HG03565 (cell line): ENCODE results near the gene ASCC1.

ENCODE experiments used
- ATAC-seq: cut with Tn5 transposase; IDR thresholded peaks from one replicate; pipeline ENCODE4 v1.9.1; 2021; ENCODE audit warnings: mild to moderate bottlenecking, moderate library complexity; ENCODE audit not compliant: unreplicated experiment

Gene ASCC1

DNA sequence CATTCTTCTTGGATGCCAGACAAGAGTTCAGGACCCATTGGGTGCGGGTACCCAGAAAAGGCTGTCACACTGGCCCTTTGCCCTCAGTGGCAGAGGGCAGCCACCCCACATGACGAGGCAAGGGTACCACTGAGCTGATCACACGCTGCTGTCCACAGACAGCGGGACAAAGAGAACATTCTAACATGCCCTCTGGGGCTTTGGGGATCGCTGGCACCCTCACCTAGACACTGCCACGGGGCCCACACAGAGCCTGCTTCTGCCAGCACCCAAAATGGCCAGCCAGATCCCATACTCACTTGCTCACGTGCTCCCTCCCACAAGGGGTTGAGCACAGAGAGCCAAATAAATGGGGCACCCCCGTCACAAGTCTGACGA is 111.0 kb downstream of the ASCC1 start:
- ATAC-seq, result no peak

DNA sequence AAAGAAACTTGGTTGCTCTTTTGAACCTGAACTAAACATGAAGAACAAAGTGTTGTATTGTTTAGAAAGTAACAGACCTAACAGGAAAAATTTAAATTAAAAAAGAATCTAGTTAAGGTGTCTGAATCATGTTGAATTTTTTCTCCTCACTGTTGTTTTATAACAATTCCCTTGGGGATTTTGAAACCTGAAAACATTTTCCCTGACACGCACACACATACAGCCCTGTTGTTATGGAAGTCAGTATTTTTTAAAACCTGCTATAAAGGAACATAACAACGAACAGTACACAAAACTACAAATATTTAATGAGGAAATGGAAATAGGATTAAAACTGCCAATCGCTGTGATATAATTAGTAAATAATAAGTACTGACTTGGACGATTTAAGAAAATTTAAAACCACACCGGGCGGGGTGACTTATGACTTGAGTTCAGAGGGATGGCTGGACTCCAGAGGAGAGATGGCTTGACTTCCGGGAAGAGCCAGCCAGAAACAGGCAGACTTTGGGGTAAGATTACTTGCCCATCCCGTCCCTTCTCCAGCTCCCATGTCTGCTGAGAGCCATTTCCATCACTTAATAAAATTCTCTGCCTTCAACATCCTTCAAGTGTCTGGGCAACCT is 111.5 kb downstream of the ASCC1 start:
- no peak for ATAC-seq

DNA sequence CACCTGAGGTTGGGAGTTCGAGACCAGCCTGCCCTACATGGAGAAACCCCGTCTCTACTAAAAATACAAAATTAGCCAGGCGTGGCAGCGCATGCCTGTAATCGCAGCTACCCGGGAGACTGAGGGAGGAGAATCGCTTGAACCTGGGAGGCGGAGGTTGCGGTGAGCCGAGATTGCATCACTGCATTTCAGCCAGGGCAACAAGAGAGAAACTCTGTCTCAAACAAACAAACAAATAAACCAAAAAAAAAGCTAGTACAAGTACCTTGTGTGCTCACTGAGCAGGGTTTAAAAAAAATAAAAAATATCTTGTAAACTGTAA is 116.5 kb downstream of the ASCC1 start:
- ATAC-seq, result no peak

DNA sequence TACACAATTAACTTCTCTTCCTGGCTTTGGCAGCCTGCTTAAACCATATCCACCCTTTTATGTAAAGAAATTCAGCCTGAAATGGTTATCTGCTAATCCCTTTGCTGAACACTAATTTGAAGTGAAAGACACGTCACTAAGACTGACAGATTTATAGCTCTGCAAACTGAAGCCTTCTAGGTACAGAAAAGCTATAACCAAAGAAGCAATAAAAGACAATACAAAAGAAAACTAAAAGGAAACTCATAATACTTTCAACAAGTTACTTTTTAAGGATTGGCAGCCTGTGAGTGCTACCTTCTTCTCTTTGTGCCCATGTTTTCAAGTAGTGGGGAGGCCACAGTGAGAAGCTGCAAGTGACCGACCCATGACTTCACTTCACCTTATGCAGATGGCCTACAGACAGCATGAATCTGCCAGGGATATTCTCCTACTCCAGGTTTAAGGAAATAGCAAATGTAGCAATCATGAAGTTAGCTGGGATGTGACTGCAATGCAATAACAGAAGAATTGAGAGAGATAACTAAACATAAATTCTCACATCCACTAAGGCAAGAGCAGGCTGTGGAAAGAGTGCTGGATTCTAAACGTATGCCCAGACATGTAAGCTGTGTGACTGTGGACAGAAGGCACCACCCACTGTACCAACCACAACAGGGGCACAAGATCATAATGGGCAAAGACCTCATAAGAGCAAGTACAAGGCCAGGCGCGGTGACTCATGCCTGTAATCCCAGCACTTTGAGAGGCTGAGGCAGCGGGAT is 117.1 kb downstream of the ASCC1 start:
- ATAC-seq, result no peak

DNA sequence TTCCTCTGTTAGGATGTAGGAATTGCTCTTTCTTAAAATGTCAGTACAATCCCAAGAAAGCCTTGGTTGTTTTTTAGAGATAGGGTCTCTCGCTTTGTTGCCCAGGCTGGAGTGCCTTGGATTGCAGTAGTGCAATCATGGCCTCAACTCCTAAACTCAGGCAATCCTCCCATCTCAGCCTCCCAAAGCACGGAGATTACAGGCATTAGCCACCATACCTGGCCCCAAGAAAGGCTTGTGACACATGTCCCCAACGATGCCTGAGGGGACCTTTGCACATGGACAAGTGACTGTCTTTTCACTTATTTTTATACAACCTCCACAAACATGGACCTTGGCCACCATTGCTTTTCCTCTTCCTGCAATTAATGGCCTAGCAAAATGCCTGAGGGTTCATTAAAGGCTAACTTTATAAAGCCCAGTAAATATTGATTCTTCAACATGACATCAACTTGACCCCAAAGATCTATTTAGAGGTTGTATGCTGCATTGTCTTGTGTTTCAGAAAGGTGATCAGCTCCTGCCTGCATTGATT is 117.7 kb downstream of the ASCC1 start:
- no peak for ATAC-seq

DNA sequence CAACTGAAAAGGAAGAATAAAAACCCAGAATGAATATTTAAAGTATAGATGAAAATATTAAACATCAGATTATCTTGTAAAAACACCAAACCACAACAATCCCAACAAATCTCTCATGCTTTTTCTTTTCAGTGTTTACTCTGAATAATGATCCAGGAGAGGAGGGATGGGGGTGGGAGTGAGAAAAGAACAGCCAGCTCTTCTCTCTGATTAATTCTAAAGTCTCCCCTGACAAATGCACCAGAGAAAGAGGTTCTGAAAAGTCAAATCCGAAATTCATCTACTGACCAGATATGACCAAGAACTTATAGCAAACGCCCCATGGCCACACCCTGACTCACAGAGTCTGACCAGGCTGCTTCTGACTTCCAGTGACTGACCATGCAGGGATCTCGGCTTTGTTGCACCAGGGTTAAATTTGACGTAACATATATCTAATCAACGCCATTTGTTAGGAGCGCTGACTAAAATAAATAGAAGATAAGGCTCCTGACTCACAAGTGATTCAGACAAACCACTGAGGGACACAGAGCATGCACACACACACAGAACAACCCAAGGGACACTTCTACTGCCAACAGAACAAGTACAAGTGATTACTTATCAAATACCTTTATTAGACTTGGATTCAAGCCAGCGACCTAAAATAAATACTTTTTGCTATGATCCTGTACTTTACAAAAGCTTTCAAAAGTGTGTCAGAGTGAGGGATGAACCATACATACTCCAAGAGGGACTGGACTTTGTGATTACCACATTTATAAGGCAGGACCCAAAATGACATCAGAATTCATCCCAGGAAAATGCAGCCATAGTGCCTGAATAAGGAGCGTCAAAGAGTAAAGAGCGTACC is 118.4 kb downstream of the ASCC1 start:
- no peak for ATAC-seq

DNA sequence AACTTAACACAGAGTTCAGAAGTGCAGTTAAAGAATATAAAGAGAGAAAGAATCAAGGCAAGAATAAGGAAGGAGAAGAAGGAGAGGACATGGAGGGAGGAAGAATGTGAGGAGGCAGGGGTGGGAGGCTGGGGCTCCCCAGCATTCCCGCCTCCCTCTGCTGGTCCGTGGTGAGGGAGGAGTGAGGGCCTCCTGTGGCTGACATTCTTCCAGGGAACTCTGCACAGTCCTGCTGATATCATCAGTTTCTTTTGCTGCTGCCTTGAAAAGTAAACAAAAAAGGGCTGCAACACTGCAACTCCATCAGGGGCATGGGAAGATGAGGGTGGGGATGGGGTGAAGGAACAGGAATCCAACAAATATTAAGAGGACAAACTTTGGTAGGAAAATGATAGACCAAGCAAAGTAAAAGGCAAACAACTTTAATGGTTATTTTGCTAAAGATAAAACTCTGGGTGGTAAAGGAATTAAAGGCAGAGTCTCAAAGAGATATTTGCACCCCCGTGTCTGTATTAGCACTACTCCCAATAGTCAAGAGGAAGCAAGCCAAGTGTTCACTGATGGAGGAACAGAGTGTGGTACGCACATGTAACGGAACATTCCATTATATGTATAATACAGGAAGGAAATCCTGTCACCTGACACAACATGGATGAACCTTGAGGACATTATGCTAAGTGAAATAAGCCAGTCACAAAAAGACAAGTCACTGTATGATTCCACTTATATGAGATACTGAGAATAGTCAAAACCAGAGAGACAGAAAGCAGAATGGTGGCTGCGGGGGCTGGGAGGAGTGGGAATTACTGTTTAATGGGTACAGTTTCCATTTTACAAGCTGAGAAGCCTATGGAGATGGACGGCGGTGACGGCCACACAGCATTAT is 119.7 kb downstream of the ASCC1 start:
- ATAC-seq, result no peak

DNA sequence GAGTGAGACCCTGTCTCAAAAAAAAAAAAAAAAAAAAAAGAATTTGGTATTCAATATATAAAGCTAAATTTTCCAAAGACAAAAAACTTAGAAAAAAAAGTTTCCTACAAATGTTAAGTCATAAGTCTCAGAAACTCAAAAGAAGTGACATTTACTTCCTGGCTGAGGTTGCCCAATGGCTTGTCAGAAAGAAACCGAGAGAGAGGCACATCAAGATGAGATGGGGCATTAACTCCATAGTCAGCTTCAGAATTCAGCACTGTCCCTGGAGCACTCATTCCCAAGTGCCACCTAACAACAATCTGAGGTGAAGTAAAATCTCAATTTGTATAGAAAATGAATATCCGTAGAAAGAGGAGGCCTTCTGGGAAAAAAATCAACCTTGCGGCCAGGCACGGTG is 120.9 kb downstream of the ASCC1 start:
- ATAC-seq, result no peak

DNA sequence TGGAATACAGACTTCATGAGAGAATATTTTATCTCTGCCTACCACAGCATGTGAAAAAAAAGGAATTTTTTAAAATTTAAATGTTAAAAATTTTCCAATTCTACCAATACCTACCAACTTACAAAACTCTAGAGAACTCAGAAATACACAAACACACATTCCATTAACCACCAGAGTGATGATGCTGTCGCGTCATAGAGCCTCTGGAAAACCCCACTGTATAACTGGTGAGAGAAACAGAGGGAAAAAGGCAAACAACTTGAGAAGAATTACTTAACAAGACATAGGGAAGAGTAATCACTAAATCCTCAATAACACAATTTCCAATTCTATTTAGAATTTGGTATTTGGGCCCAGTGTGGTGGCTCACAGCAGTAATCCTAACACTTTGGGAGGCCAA is 121.5 kb downstream of the ASCC1 start:
- no peak for ATAC-seq

DNA sequence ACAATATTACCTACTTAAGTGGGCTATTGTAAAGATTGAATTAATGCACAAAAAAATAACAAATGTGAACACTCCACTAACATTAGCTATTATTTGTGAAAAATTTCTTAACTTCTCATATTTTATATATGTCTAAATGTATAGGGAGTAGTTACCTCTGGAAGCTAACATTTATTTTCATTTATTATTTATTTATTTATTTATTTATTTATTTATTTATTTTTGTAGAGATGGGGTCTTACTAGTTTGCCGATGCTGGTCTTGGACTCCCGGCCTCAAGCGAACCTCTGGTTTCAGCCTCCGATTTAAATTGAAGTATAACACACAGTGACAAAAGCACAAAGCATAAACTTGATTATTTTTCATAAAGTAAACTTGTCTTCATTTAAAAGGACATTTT is 122.6 kb downstream of the ASCC1 start:
- no peak for ATAC-seq

DNA sequence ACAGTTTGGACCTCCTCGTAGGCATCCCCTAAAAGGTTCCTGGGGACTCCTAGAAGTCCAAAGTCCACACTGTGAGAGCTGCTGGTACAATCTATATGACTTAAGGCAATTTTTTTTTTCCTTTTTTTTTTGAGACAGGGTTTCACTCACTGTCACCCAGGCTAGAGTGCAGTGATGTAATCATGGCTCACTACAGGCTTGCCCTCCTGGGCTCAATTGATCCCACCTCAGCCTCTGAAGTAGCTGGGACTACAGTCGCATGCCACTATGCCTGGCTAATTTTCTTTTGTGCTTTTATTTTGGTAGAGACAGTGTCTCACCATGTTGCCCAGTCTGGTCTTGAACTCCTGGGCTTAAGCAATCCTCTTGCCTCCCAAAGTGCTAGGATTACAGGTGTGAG is 123.1 kb downstream of the ASCC1 start:
- ATAC-seq, result no peak

DNA sequence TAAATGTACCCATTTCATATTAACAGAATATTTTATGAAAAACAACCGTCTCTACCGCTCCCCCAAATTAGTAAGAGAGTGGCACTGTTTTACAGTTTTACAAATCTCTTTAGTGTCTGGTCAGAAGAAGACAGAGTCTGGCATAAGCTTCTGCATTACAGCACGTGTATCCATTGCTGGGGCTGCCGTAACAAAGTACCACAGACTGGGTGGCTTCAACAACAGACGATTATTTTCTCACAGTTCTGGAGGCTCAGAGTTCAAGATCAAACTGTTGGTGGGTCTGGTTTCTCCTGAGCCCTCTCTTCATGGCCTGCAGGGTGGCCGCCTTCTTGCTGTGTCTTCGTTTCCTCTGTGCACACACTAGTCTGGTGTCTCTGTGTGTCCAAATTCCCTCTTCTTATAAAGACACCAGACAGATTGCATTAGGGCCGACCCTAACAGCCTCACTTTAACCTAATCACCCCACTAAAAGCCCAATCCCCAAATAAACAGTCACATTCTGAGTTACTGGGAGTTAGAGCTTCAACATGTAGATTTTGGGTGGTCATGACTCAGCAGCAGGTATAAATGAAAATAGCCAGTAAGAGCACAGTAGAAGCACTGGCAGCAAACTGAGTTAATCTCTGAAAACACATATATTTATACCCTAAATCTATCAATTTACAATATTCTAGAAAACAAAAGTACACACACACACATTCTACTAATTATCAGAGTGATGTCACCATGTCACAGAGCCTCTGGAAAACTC is 123.7 kb downstream of the ASCC1 start:
- no peak for ATAC-seq

DNA sequence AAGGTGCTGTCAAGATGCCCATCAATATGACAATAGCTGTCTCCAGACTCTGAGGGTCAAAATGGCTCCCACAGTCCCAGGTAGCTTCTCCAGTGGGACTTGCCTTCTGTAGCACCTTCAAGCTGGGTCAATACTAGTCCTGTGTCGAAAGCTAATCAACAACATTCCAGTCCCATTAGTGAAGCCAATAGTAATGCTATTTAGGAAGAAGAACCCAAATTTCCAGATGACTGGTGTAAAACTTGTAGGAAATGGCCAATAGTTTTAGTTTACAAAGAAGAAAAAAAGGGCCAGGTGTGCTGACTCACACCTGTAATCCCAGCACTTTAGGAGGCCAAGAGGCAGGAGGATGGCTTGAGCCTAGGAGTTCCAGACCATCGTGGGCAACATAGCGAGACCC is 125.8 kb downstream of the ASCC1 start:
- no peak for ATAC-seq

DNA sequence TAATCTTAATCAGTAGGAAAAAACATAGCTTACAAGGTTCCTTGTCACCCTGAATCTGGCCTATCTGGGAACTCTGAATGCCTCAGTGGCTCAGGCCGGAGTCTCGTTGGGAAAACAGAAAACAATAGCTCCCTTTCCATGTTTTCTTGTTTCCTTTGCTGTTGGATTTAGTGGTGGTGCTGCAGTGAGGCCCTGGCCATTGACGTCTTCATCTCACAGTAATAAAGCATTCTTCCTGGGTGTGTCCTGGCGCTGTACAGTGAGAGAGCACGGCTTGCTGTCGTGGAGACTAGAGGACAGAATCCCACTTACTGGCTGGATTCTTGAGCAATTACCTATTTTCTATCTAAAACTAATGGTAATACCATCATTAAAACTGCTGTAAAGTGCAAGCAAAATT is 126.5 kb downstream of the ASCC1 start:
- no peak for ATAC-seq

DNA sequence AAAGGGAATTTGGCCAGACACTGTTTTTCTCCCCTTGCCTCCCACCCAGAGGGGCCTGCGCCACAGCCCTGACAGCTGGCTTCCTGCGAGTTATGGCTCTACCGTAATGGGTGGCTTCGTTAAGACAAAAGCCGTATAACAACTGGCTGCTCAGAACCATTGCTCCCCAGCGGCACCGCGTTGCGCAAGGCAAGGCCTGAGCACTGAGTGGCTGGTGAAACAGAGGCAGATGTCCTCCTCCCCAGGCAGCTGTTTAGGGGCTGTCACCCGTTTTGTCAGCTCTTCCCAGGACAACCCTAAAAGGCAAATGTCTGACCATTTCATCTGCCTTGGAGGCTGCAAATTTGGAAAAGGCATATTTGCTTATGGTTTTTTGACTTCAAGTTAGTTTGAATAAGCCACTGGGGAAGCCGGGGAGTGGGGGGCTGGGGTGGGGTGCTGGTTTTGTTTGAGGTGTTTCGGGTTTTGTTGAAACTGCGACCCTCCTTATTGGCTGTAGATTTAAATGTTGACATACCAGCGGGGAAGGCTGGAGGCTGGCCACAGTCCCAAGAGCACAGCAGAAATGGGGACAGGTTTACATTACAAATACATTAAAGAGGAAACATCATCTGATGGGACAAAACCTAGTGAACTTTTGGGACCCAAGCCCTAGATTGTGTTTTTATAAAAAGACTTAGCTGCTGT is 127.0 kb downstream of the ASCC1 start:
- no peak for ATAC-seq

DNA sequence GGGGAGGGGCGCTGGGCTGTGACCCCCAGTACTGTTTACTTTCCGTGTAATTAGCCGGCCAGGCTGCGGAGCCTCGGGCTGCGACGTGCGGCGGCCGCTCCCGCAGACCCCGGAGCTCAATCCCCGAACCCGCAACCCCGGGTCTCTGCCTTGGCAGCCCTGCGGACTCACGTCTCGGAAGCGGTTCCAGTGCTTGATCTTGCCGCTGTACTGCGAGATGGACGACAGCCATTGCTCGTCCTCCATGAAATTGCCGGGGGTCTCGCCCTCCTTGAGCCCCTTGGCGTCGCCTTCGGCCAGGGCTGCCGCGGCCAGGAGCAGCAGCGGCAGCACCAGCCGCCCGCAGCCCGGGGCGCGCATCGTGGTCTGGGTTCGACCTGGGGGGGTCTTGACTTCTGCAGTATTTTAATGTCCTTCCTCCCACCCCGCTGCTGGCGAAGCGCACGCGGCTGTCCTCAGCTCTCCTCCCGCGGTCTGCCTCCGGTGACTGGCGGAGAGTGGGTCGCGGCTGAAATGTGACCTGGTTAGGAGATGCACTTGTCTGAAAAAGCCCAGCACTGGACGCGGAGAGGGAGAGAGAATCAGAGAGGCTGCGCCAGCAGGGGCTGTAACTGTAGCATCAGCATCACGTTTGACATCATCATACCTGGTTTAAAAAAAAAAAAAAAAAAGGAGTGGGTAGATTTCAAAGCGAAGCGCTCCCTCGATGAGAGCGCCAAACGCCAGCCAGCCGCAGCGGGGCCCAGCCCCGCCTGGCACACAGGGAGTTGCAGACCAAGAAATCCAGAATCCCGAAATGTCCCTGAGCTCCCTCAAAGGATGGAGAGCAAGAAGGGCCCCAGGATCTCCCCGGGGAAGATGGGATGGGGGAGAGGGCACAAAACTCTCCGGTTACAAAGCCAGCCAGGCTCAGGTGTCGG is 127.8 kb downstream of the ASCC1 start, which contains the start of gene SPOCK2:
SPOCK2 (minus strand) TSS at position 583 of the 920 bp plus-strand sequence; CDS start at position 360, 223 bp downstream.
- no peak for ATAC-seq

DNA sequence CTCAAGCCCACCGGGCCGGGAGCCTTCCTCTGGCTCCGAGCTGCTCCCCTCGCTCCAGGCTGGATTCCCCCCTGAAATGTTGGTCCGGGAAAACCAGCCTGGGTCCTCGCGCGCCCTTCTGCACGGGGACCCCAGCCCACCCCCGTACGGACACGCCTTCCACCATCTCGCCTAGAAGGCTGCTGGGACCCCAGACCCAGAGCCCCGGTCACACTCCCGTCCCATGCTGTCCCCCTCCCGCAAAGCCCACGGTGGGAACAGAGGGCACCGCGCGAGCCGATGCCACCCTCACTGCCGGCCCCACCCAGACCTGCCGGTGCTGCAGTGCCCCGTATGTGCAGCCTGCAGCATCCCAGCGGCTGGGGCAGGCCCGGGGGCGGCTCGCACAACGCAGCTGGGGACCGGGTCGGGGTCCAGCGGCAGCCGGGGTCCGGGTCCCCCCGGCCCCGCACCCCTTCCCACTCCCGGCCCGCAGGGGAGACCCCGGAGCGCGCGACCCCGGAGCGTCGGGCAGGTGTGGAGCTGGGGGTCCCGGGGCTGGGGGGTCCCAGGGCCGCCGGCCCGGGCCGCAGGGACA is 128.6 kb downstream of the ASCC1 start:
- no peak for ATAC-seq
